NB4 (cell line): ENCODE data around the gene OAS1.

Experiments used
- CTCF ChIP-seq: IDR thresholded peaks from one replicate; pipeline ENCODE4 v1.5.1; 2012; ENCODE audit warnings: low read depth, low read length
- MAX ChIP-seq: IDR thresholded peaks from 2 replicates; pipeline ENCODE4 v1.6.1; 2011; ENCODE audit warnings: low read depth, low read length
- MYC ChIP-seq: IDR thresholded peaks from 2 replicates; pipeline ENCODE4 v1.6.1; 2011; ENCODE audit warnings: low read depth, low read length
- POLR2A ChIP-seq: IDR thresholded peaks from 2 replicates; pipeline ENCODE4 v1.6.1; 2011; ENCODE audit warnings: mild to moderate bottlenecking; ENCODE audit not compliant: insufficient read length; ENCODE audit errors: extremely low read depth

GRCh38 chr12:112927925-112928324 is 21.2 kb downstream of the OAS1 start:
- TF ChIP-seq CTCF (no peak), POLR2A (no peak), MAX (no peak), MYC (no peak)
